Gastroesophageal sphincter (tissue), 4 donors: Measurements from ENCODE around the gene TDRD10. TPM values are rescaled to one million over a fixed set of nuclear protein-coding genes. Genes with fewer than 3 reads are reported as not detected.
"Not testable (repeated sequence)": the region's sequence is repeated elsewhere in the genome, so short reads cannot be mapped to it uniquely, and the experiment has no call there.

ENCODE experiments used
- ATAC-seq: fragments of 150-250 bp; one replicate; pipeline ENCODE4 v1.9.1; 2016; ENCODE audit warnings: mild to moderate bottlenecking, moderate library complexity
- H3K27ac ChIP-seq, 4 donors: fragments of 200-600 bp; sonication (generic) in 3 of 4; 1 replicate in 3 of 4; 2 replicates in 1 of 4; pipeline ENCODE4 v1.5.1; 2016 to 2019
- H3K27me3 ChIP-seq: fragments of 200-600 bp; sonication (generic); one replicate; pipeline ENCODE4 v1.5.1; 2019
- H3K36me3 ChIP-seq, 2 donors: fragments of 200-600 bp; sonication (generic); one replicate each; pipeline ENCODE4 v1.5.1; 2019; ENCODE audit warnings: control low read depth in 1 of 2
- H3K4me1 ChIP-seq, 3 donors: fragments of 200-600 bp; sonication (generic); 1 replicate in 2 of 3; 2 replicates in 1 of 3; pipeline ENCODE4 v1.5.1; 2016 to 2019; ENCODE audit warnings: control low read depth in 2 of 3
- H3K4me3 ChIP-seq, 2 donors: fragments of 200-600 bp; sonication (generic); one replicate each; pipeline ENCODE4 v1.5.1; 2019; ENCODE audit warnings: mild to moderate bottlenecking in 1 of 2, moderate library complexity in 1 of 2
- H3K9me3 ChIP-seq, 3 donors: fragments of 200-600 bp; sonication (generic); one replicate each; pipeline ENCODE4 v1.5.1; 2017 to 2019; ENCODE audit warnings: control low read depth in 2 of 3
- EP300 ChIP-seq: sonication (generic); formaldehyde crosslinking; IDR thresholded peaks from one replicate; pipeline ENCODE4 v1.6.1; 2017; ENCODE audit warnings: antibody characterized with exemption, mild to moderate bottlenecking
- POLR2A ChIP-seq, 2 donors: fragments of 450-650 bp; IDR thresholded peaks; one replicate each; pipeline ENCODE4 v1.6.1; 2017; ENCODE audit warnings: antibody characterized with exemption in 2 of 2, mild to moderate bottlenecking in 2 of 2, moderate library complexity in 1 of 2
- POLR2AphosphoS5 ChIP-seq: sonication (generic); formaldehyde crosslinking; IDR thresholded peaks from one replicate; pipeline ENCODE4 v1.6.1; 2017; ENCODE audit warnings: antibody characterized with exemption
- WGBS, 2 donors: methylation state at CpG; one replicate each; pipeline ENCODE4 v1.1.5; 2018; ENCODE audit warnings: low coverage in 1 of 2; 5-methylcytosine and 5-hydroxymethylcytosine counted together
- total RNA-seq, 4 donors: library from RNA; depleted of rRNA; stranded (reverse); fragments of >200 nt; gene quantifications; one replicate each; pipeline ENCODE4 v1.1.0, GENCODE V29; 2016
- TF ChIP-seq, protein P1 (sequence below), 4 experiments: fragments of 200-600 bp in 2 of 4; fragments of 450-650 bp in 2 of 4; sonication (generic) in 1 of 4; IDR thresholded peaks; one replicate each; pipeline ENCODE4 v1.5.1; 2017 to 2019; ENCODE audit warnings: antibody characterized with exemption in 4 of 4, mild to moderate bottlenecking in 2 of 4, moderate library complexity in 2 of 4

The TDRD10 gene
- total RNA-seq, 4 donors from 2014 or later = 1.4 to 3.3 (median 2.8) TPM

DNA sequence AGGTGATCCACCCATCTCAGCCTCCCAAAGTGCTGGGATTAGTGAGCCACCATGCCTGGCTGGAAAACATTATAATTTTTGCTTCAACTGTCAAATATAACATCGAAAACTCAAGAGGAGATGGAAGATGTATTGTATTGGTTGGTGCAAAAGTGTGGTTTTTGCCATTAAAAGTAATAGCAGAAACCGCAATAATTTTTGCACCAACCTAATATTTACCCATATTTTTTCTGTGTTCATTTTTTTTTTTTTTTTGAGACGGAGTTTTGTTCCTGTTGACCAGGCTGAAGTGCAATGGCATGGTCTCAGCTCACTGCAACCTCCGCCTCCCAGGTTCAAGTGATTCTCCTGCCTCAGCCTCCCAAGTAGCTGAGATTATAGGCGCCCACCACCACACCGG lies 27.3 kb downstream of the TDRD10 start:
- WGBS, 2 donors = 90 to 97% methylated on average over 6 of the region's 6 CpGs
- no peaks in the 10 kb centered on the region for H3K4me1 ChIP-seq
- TF ChIP-seq EP300 = no peak
- TF ChIP-seq, protein P1, sequence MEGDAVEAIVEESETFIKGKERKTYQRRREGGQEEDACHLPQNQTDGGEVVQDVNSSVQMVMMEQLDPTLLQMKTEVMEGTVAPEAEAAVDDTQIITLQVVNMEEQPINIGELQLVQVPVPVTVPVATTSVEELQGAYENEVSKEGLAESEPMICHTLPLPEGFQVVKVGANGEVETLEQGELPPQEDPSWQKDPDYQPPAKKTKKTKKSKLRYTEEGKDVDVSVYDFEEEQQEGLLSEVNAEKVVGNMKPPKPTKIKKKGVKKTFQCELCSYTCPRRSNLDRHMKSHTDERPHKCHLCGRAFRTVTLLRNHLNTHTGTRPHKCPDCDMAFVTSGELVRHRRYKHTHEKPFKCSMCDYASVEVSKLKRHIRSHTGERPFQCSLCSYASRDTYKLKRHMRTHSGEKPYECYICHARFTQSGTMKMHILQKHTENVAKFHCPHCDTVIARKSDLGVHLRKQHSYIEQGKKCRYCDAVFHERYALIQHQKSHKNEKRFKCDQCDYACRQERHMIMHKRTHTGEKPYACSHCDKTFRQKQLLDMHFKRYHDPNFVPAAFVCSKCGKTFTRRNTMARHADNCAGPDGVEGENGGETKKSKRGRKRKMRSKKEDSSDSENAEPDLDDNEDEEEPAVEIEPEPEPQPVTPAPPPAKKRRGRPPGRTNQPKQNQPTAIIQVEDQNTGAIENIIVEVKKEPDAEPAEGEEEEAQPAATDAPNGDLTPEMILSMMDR (IDR thresholded peaks at IDR 0.05) = no peak
- no peak for TF ChIP-seq POLR2A (IDR thresholded peaks at IDR 0.05)
- TF ChIP-seq POLR2AphosphoS5 = no peak
- H3K27me3 ChIP-seq = no peaks in the 10 kb centered on the region
- H3K9me3 ChIP-seq = no peaks in the 10 kb centered on the region
- no peak for ATAC-seq
- no peak overlapping the region for H3K27ac ChIP-seq
- no peaks in the 10 kb centered on the region for H3K36me3 ChIP-seq
- H3K4me3 ChIP-seq = no peak overlapping the region

DNA sequence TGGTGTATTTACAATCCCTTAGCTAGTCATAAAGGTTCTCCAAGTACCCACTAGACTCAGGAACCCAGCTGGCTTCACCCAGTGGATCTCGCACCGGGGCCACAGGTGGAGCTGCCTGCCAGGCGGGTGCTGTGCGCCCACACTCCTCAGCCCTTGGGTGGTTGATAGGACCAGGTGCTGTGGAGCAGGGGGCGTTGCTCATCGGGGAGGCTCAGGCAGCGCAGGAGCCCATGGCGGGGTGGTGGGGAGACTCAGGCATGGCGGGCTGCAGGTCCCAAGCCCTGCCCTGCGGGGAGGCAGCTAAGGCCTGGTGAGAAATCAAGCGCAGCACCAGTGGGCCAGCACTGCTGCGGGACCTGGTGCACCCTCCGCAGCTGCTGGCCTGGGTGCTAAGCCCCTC lies 29.9 kb downstream of the TDRD10 start:
- no CpG with 5 or more reads among the region's 13 CpGs for WGBS, 2 donors
- H3K4me3 ChIP-seq, H3K27ac ChIP-seq, H3K36me3 ChIP-seq, H3K4me1 ChIP-seq, ATAC-seq, H3K9me3 ChIP-seq, H3K27me3 ChIP-seq: not testable (repeated sequence)

GRCh38 chr1:154533952-154534844 lies 32.2 kb downstream of the TDRD10 start:
- H3K4me3 ChIP-seq = no peak overlapping the region
- no peak for ATAC-seq
- 54 to 62% methylated on average over 8 to 10 of the region's 11 CpGs for WGBS, 2 donors
- no peak overlapping the region for H3K27ac ChIP-seq
- peaks cover 6% of the 10 kb centered on the region for H3K27me3 ChIP-seq
- no peaks in the 10 kb centered on the region for H3K9me3 ChIP-seq
- TF ChIP-seq, protein P1 (IDR thresholded peaks at IDR 0.05) = peak in 2 of 4 experiments; percentile 29
- TF ChIP-seq EP300 (no peak), POLR2AphosphoS5 (no peak)
- H3K4me1 ChIP-seq = no peaks in the 10 kb centered on the region
- H3K36me3 ChIP-seq = no peaks in the 10 kb centered on the region

GRCh38 chr1:154536570-154536969 lies 34.6 kb downstream of the TDRD10 start:
- WGBS, 2 donors = 71 to 77% methylated on average over 6 to 7 of the region's 7 CpGs
- Histone ChIP-seq H3K4me3 (no peak overlapping the region), H3K27me3 (peaks cover 16% of the 10 kb centered on the region), H3K36me3 (no peaks in the 10 kb centered on the region), H3K27ac (no peak overlapping the region), H3K4me1 (no peaks in the 10 kb centered on the region), H3K9me3 (no peaks in the 10 kb centered on the region)
- ATAC-seq = no peak
- TF ChIP-seq POLR2AphosphoS5 = no peak
- TF ChIP-seq, protein P1 (IDR thresholded peaks at IDR 0.05) = no peak
- TF ChIP-seq POLR2A (IDR thresholded peaks at IDR 0.05) = no peak
- no peak for TF ChIP-seq EP300

- peaks cover 27% of the 10 kb centered on the region for H3K27me3 ChIP-seq
- no peak overlapping the region for H3K27ac ChIP-seq
- WGBS, 2 donors = 82 to 86% methylated on average over 8 of the region's 9 CpGs
- no peaks in the 10 kb centered on the region for H3K9me3 ChIP-seq
- H3K4me3 ChIP-seq = no peak overlapping the region
- TF ChIP-seq, protein P1 (IDR thresholded peaks at IDR 0.05) = no peak
- TF ChIP-seq EP300 = no peak
- no peak for TF ChIP-seq POLR2A (IDR thresholded peaks at IDR 0.05)
- no peak for TF ChIP-seq POLR2AphosphoS5
- no peaks in the 10 kb centered on the region for H3K4me1 ChIP-seq
- ATAC-seq = no peak
- H3K36me3 ChIP-seq = no peaks in the 10 kb centered on the region
These were observed 37.8 kb downstream of the TDRD10 start for GRCh38 chr1:154539486-154540483.
